ACHN (cell line): ENCODE results near the gene FHAD1.

Source experiments
- DNase-seq: peaks from one replicate; pipeline ENCODE4 v3.0.0-alpha.2; 2015
- in situ Hi-C: cut with HindIII; loops from 2 replicates; pipeline ENCODE4 v1.10.0; 2017; ENCODE audit warnings: low sequenced_read_pairs, low pct_ligation_motif_present, low pct_unique_long_range_greater_than_20kb

The FHAD1 gene

GRCh38 chr1:15246960-15247614 lies at the start of gene FHAD1:
TSS of gene FHAD1 (plus strand) at chr1:15247223. CDS start at chr1:15251785, 4,562 bp downstream.
- in situ Hi-C loops = no loop called here
- peak; percentile 63 for DNase-seq

GRCh38 chr1:15197591-15198447 lies 49.2 kb upstream of the FHAD1 start:
- no peak for DNase-seq
- in situ Hi-C loops = no loop called here

- in situ Hi-C loops = no loop called here
- DNase-seq = no peak
These were observed 48.3 kb upstream of the FHAD1 start for GRCh38 chr1:15198684-15199083.

- in situ Hi-C loops = no loop called here
- DNase-seq = no peak
These were observed 45.8 kb upstream of the FHAD1 start for GRCh38 chr1:15201221-15201620.

- peak; percentile 90 for DNase-seq
- in situ Hi-C loops = no loop called here
These were observed 45.0 kb upstream of the FHAD1 start for GRCh38 chr1:15201849-15202551.

GRCh38 chr1:15204931-15205330 lies 42.1 kb upstream of the FHAD1 start:
- in situ Hi-C loops = no loop called here
- no peak for DNase-seq

- DNase-seq = no peak
- in situ Hi-C loops = no loop called here
These were observed 41.3 kb upstream of the FHAD1 start for GRCh38 chr1:15205586-15206346.

GRCh38 chr1:15206418-15207030 lies 40.5 kb upstream of the FHAD1 start:
- DNase-seq = no peak
- in situ Hi-C loops = no loop called here

- DNase-seq = no peak
- in situ Hi-C loops = no loop called here
These were observed 39.8 kb upstream of the FHAD1 start for GRCh38 chr1:15207031-15207828.

- DNase-seq = no peak
- in situ Hi-C loops = no loop called here
These were observed 39.1 kb upstream of the FHAD1 start for GRCh38 chr1:15207829-15208429.

- no peak for DNase-seq
- in situ Hi-C loops = no loop called here
These were observed 36.2 kb upstream of the FHAD1 start for GRCh38 chr1:15210651-15211375.

GRCh38 chr1:15211424-15211823 lies 35.6 kb upstream of the FHAD1 start:
- in situ Hi-C loops = no loop called here
- no peak for DNase-seq

- in situ Hi-C loops = no loop called here
- DNase-seq = no peak
These were observed 34.6 kb upstream of the FHAD1 start for GRCh38 chr1:15212216-15212953.

- in situ Hi-C loops = no loop called here
These were observed 34.1 kb upstream of the FHAD1 start for GRCh38 chr1:15212954-15213291.

GRCh38 chr1:15213341-15213821 lies 33.6 kb upstream of the FHAD1 start:
- no peak for DNase-seq
- in situ Hi-C loops = no loop called here

More at GRCh38 chr1:15212954-15213291, 34.1 kb upstream of the FHAD1 start:
- DNase-seq = no peak

- DNase-seq = no peak
- in situ Hi-C loops = no loop called here
These were observed 32.5 kb upstream of the FHAD1 start for GRCh38 chr1:15214527-15214926.
